Upper lobe of right lung (tissue), 1 donor: ENCODE data around the gene COL6A1. TPM values are rescaled to one million over a fixed set of nuclear protein-coding genes. Genes with fewer than 3 reads are reported as not detected.
A peak's percentile ranks its signal among the peaks of the same experiment; 100 is the strongest.

Experiments
- ATAC-seq: fragments of 200-7000 bp; cut with Tn5 transposase; one replicate; pipeline ENCODE4 v1.9.1; 2020; ENCODE audit warnings: mild to moderate bottlenecking, moderate library complexity
- DNase-seq: peaks from one replicate; pipeline ENCODE4 v3.0.0-alpha.2; 2020
- H3K27ac ChIP-seq: fragments of 200-600 bp; one replicate; pipeline ENCODE4 v1.8.0; 2022
- H3K27me3 ChIP-seq: fragments of 200-600 bp; one replicate; pipeline ENCODE4 v1.8.0; 2022; ENCODE audit warnings: mild to moderate bottlenecking
- H3K36me3 ChIP-seq: fragments of 200-600 bp; one replicate; pipeline ENCODE4 v1.8.0; 2022
- H3K4me1 ChIP-seq: fragments of 200-600 bp; one replicate; pipeline ENCODE4 v1.8.0; 2022
- H3K4me3 ChIP-seq: fragments of 200-600 bp; one replicate; pipeline ENCODE4 v1.8.0; 2022; ENCODE audit warnings: mild to moderate bottlenecking
- H3K9me3 ChIP-seq: fragments of 200-600 bp; one replicate; pipeline ENCODE4 v1.8.0; 2022
- intact Hi-C: fragments of 100-400 bp; cut with DNase I; formaldehyde crosslinking; loops from one replicate; pipeline ENCODE4 v1.11.0; 2022
- total RNA-seq: library from RNA; stranded (reverse); fragmentation: NEBNext Ultra II Directional; extraction: Animal tissue kit (Norgen Biotek cat#: 25700); gene quantifications from one replicate; pipeline ENCODE4 v1.2.1, GENCODE V29; 2021
- TF ChIP-seq, protein P1 (sequence below): fragments of 200-600 bp; IDR thresholded peaks from one replicate; pipeline ENCODE4 v1.8.0; 2022; ENCODE audit warnings: antibody characterized with exemption
- donor health status: DM: no; HTN: yes; CAD: no; lungs with severe emphysema.

The COL6A1 gene
- total RNA-seq, 1 donor from 2014 or later: 175 TPM

DNA sequence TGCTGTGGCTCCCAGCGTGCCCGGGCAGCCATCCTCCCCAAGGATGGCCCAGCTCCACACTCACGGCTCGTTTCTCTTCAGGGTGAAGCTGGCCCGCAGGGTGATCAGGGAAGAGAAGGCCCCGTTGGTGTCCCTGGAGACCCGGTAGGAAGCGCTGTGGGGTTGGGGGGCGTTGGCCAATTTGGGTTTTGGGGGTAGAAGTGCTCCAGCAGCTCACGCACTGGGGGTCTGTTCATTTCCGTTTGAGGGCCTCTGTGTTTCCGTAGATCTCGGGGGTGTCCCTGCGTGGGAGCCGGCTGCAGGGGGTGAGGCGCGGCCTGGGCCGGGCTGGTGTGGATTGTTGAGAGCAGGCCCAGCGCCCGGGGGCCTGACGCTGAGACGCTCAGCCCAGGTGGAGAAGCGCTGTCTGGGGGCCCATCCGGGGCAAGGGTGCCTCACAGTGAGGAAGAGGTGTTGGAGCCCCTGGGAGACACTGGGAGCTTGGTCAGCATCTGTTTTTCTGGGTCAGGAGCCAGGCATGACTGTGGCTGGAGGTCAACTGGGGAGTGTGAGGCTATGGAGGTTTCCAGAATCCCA, 12.6 kb downstream of the COL6A1 start:
- Histone ChIP-seq H3K27me3 (no peaks in the 10 kb centered on the region), H3K36me3 (peaks cover 21% of the 10 kb centered on the region), H3K4me1 (no peaks in the 10 kb centered on the region), H3K27ac (no peak overlapping the region), H3K4me3 (no peak overlapping the region), H3K9me3 (no peaks in the 10 kb centered on the region)
- intact Hi-C loops: no loop called here
- DNase-seq: peak; percentile 51
- TF ChIP-seq, protein P1, sequence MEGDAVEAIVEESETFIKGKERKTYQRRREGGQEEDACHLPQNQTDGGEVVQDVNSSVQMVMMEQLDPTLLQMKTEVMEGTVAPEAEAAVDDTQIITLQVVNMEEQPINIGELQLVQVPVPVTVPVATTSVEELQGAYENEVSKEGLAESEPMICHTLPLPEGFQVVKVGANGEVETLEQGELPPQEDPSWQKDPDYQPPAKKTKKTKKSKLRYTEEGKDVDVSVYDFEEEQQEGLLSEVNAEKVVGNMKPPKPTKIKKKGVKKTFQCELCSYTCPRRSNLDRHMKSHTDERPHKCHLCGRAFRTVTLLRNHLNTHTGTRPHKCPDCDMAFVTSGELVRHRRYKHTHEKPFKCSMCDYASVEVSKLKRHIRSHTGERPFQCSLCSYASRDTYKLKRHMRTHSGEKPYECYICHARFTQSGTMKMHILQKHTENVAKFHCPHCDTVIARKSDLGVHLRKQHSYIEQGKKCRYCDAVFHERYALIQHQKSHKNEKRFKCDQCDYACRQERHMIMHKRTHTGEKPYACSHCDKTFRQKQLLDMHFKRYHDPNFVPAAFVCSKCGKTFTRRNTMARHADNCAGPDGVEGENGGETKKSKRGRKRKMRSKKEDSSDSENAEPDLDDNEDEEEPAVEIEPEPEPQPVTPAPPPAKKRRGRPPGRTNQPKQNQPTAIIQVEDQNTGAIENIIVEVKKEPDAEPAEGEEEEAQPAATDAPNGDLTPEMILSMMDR: no peak
- ATAC-seq: no peak

GRCh38 chr21:45994759-45995685, 13.5 kb downstream of the COL6A1 start:
- intact Hi-C loops: no loop called here
- Histone ChIP-seq H3K27me3 (no peaks in the 10 kb centered on the region), H3K4me3 (no peak overlapping the region), H3K36me3 (peaks cover 22% of the 10 kb centered on the region), H3K27ac (no peak overlapping the region), H3K4me1 (no peaks in the 10 kb centered on the region), H3K9me3 (no peaks in the 10 kb centered on the region)
- ATAC-seq (no peak), DNase-seq (peak; percentile 52)
- TF ChIP-seq, protein P1: no peak

GRCh38 chr21:45995686-45996179, 14.2 kb downstream of the COL6A1 start:
- peaks cover 22% of the 10 kb centered on the region for H3K36me3 ChIP-seq
- TF ChIP-seq, protein P1: no peak
- DNase-seq (peak; percentile 39), ATAC-seq (no peak)
- H3K9me3 ChIP-seq: no peaks in the 10 kb centered on the region
- H3K4me1 ChIP-seq: no peaks in the 10 kb centered on the region
- no peaks in the 10 kb centered on the region for H3K27me3 ChIP-seq
- H3K27ac ChIP-seq: no peak overlapping the region
- intact Hi-C loops: no loop called here
- no peak overlapping the region for H3K4me3 ChIP-seq

DNA sequence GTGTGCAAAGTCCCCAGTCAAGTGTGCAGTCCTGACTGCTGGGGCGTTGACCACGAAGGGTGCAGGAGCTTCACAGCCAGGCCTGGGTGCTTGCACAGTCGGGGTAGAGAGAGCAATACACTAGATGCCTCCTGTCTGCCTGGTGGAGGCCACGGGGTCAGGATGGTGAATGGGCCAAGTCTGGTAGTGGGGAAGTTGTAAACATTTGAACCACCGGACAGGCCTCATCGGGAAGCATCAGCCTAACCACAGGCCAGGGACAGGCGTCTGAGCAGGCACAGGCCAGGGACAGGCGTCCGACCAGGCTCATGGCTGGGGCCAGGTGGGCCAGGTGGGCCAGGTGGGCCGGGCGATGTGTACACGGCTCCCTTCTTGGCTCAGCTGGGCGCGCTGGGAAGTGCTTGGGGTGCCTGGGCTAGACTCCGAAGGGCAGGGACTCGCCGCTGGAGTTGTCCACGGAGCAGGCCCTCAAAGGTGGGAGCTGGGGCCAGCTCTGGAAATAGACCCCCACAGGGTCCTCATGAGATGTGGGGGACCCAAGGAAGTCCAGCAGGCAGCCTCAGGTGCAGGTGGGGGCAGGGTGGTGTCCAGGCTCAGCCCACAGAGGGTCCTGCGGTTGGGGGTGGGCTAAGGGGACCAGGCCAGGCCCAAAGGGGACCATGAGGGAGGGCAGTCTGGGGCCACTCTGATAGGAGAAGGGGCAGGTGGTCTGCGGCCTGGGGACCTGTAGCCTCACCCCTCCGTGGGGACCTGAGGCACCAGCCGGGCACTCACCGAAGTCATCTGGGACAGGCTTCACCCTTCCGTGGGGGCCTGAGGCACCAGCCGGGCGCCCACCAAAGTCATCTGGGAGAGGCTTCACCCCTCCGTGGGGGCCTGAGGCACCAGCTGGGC, 15.0 kb downstream of the COL6A1 start:
- Histone ChIP-seq H3K4me3 (no peak overlapping the region), H3K27me3 (no peaks in the 10 kb centered on the region), H3K9me3 (no peaks in the 10 kb centered on the region), H3K36me3 (peaks cover 26% of the 10 kb centered on the region), H3K4me1 (no peaks in the 10 kb centered on the region), H3K27ac (no peak overlapping the region)
- no peak for ATAC-seq
- no peak for DNase-seq
- TF ChIP-seq, protein P1: no peak
- intact Hi-C loops: no loop called here

- no peak overlapping the region for H3K27ac ChIP-seq
- ATAC-seq: no peak
- no peak for DNase-seq
- peaks cover 26% of the 10 kb centered on the region for H3K36me3 ChIP-seq
- no peaks in the 10 kb centered on the region for H3K27me3 ChIP-seq
- TF ChIP-seq, protein P1: no peak
- intact Hi-C loops: no loop called here
- H3K4me1 ChIP-seq: no peaks in the 10 kb centered on the region
- no peaks in the 10 kb centered on the region for H3K9me3 ChIP-seq
- H3K4me3 ChIP-seq: no peak overlapping the region
Measured at GRCh38 chr21:45997205-45997494, 15.6 kb downstream of the COL6A1 start.
